Activated CD4-positive, alpha-beta T cell treated with anti-CD3 and anti-CD28 coated beads, Interleukin-2, amount 50 U/mL, for 24 hours (primary cell): ENCODE results near the gene ZGLP1.

Experiments
- DNase-seq, 2 donors: peaks; one replicate each; pipeline ENCODE4 v3.0.0-alpha.2; 2020; ENCODE audit warnings: low read depth in 1 of 2, low spot score in 1 of 2

Gene ZGLP1

DNA sequence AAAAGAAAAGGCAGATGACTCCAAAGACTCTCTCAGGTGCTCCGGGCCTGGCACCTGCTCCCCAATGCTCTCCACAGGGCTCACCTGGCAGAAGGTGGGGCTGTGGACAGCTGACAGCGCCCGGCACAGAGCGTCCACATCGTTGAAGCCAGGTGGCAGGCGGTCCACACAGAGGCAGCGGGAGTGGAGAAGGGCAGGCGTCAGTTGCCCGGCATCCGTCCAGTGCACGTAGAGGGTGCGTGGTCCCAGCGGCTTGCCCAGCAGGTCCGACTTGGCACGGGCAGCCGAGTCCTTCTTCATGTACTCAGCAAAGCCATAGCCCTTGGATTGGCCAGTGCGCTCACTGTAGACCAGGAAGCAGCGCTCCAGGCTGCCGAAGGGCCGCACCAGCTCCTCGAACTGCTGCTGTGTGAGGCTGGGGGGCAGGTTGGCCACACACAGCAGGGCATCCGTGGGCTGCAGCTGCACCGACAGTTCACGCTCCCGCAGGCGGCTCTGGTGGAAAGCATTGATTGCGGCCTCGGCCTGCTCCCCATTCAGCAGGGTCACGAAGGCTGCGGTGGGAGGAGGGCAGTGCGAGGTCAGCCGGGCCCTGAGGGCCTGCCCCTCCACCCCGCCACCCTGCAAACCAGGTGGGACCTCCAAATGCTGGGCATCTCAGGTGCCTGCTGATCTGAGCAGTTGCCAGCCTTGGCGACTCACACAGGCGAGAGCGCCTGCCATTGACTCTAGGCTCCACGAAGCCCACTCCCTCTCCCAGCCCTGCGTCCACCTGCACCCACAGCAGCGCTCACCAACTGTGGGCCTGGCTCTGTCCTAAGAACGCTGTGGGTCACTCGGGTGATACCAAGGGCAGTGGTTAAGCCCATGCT is 19.2 kb upstream of the ZGLP1 start:
- no peak for DNase-seq

DNA sequence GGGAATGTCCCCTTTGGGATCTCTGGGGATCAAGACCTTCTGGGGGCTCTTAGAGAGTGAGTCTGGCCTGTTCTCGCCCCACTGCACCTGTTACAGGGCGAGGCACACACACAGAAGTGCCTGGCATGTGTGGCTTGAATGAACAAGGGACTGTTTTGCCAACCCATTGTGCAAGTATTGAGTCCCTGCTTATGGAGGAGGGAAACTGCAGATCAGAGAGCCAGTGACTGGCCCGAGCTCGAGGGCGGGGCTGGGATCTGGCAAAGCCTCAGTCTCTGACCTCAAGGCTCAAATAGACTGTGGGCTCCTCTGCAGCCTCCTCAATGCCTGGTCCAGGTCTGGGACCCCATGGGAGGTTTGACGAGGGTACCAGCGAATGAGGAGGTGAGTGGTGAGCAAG is 18.2 kb upstream of the ZGLP1 start:
- no peak for DNase-seq

DNA sequence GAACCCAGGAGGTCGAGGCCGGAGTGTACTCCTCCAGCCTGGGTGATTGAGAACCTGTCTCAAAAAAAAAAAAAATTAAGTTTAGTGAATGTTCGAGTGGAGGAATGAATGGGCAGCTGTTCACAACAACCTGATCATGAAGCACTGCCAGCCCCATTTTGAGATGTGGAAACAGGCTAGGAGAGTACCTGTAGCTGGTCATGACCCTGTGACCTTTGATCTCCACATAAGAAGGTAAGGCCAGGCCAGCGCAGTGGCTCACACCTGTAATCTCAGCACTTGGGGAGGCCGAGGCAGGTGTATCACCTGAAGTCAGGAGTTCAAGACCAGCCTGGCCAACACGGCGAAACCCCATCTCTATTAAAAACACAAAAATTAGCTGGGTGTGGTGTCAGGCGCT is 16.1 kb upstream of the ZGLP1 start:
- DNase-seq, result no peak

DNA sequence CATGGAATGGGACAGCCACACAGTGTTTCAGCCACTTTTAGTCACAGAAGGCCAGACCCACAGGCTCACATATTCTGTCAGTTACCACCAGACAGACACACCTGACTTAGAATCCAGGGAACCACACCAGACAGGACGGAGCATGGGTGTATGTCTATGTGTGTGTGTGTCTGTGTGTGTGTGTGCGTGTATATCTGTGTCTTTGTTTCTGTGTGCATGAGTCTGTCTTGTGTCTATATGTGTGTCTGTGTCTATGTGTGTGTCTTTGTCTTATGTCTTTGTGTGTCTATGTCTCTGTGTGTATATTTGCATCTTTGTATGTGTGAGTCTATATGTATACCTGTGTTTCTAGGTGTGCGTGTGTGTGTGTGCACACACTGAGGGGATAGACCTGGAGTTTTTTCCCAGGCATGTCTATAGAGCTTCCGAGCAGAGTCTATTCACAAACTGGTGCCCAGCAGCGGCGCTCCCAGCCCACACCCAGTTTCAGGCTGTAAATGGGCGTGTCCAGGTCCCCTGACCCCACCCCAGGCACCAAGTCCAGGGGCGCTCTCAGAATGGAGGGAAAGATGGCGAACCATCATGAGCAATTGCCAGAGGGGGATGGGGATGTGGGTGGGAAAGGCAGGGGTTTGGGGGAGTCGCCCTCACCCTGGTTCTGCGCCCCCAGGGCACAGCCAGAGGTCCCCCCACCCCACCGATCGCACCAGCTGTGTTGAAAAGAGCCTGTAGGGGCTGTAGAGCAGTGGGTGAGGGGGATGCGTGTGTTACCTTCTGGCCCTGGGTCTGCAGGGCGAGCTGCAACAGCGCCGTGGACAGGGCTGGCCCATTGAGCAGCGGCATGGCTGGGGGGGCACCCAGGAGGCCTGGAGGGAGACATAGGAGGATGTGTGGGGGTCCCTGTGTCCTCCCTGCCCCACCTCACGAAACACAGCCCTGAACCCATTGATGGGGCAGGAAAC is 12.5 kb upstream of the ZGLP1 start:
- DNase-seq, result no peak

DNA sequence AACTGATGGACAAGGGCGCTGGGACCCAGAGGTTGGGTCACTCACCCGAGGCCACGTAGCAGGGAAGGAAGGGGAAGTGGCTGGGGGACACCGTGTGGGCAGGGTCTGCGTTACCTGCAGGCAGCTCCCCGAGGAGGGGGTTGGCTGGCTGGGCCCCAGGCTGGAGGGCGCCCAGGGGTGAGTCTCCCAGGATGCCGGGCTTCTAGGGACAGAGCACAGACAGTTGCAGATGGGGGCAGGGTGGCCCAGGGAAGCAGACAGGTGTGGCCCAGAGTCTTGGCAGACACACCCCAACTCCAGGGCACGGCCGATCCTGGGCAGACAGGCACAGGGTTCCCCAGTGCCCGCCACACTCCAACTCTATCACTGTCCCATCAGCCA is 11.8 kb upstream of the ZGLP1 start:
- no peak for DNase-seq

DNA sequence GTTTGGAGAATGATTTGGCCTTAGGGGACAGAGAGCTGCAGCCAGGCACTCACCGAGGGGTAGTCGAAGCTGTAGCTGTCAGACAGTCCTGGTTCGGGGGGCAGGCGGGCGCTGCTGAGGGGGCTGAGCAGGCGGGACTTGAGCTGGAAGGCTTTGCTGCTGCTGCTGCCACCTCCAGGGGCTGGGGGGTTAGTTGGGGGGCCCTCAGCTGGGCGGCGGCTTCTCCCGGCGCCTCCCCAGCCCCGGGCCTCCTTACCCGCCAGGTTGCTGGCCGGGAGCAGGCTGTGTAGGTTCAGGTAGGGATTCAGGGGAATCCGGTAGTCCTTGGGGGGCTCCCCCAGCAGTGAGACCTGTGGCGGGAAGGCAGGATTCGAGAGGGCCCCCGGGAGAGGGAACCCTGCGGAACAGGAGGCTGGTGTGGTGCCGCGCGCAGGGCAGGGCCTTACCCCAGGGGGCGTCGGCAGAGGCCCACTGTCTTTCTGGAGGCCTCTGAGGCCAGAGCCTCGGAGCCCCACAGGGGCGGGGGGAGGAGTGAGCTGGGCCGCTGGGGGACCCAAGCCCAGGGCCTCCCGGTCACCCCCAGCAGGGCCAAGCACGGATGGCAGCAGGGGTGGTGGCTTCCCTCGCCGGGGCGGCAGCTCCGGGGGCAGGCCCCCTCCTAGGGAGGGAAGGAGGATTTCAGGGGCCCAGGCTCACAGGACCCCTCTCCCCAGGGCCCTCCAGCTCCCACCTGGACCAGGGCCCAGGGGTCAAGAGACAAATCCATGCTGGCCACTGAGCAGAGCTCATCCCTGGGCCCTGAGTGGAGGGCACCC is 11.2 kb upstream of the ZGLP1 start:
- DNase-seq, result no peak

DNA sequence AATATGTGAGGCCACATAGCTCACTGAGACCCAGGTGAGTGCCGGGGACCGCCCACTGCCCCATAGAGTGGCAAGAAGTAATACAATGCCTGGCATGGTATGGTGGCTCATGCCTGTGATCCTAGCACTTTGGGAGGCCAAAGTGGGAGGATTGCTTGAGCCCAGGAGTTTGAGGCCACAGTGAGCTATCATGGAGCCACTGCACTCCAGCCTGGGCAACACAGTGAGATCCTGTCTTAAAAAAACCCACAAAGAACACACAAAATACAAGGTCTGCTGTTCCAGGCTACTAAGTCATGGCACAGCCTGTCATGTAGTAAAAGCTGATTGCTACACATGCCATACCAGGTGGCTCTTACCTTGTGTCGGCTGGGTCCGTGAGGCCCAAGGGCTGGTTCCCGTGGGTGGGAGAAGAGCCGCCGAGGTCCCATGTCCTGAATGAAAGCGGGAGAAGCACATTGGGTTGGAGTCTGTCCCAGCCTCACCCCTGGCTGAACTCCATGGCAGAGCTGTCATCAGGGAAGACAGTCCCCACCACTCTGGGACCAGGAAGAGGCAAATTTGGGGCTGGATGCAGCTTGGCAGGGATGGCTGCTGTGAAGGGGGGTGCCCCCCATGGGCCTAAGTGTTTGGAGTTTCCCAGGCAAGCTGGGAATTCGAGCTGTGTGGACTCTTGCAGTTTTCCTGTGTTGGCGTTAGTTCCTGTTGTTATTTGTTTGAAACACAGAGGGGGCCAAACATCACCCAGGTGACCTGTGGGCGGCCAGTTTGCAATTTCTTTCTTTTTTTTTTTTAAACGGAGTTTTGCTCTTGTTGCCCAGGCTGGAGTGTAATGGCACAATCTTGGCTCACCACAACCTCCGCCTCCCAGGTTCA is 9.4 kb upstream of the ZGLP1 start:
- no peak for DNase-seq

DNA sequence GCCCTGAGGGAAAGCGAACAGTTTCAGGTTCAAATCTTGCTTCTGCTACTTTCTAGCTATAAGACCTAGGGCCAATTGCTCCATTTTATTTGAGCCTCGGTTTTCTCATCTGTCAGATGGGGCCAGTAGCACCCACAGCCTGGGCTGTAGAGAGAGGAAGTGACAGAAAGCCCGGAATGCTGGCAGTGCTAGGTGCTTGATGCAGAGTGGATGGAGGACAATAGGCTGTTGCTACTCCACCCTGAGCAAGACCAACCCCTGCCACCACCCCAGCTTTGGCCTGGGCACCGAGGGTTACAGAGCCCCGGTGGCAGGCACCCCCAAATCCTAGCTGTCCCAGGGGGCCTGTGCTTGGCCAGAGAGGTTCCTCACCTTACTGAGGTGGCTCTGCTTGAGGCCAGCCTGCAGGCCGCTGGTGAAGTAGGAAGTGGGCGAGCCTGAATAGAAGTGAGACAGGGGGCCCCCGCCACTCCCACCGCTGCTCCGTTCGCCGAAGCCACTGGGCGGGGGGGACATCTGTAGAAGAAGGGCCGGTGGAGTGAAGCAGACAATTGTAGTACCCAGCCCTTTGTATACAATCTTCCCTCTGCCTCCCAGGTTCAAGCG is 8.3 kb upstream of the ZGLP1 start:
- DNase-seq, result no peak

DNA sequence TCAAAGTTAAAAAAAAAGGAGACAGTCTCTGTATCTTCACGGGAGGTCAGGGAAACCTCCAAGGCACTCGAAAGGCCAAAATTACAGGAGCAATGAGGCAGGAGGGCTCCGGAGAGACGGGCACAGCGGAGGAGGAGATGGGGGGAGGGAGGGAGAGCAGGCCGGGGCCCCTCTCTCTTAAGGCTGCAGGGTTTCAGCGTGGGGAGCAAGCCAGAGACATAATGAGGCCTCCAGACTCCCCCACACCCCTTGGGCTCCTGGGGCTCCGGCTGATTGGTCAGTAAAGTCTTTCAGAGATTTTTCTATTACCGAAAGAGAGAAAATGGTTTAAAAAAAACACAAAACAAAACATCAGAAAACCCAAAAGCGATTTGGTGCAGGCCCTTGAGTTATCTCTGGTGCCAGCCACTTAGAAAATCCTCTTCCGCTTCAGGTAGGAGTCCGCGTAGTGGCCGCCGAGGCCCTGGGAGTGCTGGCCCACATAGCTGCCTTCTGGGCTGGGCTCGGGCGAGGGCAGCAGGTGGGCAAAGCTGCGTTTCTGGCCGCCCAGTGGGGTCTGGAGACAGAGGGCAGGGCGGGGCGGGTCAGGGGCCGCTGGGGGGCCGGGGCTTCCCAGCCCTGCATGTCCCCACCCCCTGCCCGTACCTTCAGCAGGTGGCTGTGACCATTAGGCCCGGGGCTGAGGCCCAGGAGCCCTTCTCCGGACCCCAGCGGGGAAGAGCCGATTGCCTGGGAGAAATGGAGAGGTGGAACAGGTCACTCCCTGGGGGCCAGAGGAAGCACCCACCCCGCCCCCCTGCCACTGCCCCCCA is 7.6 kb upstream of the ZGLP1 start:
- DNase-seq, result no peak

DNA sequence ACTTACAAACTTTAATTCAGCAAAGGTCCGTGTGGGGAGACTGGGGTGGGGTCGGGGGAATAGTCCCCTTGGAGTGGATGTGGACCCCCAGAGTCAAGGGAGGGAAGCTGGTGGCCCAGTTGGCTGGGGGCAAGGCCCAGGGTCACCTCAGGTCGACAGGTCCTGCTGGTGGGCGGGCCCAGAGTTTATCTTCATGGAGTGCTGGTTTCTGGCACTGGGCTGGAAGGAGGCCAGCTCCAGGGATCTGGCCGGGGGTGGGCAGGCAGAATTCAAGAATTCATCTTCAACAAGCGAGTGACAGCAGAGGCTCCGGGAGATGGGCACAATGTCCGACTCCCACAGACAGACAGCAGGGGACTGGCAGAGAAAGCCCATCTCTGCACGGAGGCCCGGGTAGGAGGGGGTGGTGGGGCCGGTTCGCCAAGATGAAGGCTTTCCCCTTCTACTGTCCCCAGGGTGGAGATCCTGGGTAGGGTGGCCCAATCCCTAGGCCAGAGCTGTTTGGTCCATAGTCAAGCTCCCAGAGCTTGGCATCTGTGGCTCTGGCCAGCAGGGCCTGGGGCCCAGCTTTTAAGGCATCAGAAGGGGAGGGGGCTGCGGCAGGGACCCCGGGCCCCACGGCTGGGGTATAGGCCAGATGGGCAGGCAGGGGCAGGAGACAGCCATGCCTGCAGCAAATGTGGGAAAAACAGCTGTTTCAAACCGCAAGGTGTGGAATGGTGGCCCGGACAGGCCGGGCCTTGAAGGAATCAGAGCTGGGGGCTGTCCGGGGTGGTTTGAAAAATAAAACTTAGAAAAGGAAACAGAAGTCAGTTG is 6.8 kb upstream of the ZGLP1 start:
- no peak for DNase-seq

DNA sequence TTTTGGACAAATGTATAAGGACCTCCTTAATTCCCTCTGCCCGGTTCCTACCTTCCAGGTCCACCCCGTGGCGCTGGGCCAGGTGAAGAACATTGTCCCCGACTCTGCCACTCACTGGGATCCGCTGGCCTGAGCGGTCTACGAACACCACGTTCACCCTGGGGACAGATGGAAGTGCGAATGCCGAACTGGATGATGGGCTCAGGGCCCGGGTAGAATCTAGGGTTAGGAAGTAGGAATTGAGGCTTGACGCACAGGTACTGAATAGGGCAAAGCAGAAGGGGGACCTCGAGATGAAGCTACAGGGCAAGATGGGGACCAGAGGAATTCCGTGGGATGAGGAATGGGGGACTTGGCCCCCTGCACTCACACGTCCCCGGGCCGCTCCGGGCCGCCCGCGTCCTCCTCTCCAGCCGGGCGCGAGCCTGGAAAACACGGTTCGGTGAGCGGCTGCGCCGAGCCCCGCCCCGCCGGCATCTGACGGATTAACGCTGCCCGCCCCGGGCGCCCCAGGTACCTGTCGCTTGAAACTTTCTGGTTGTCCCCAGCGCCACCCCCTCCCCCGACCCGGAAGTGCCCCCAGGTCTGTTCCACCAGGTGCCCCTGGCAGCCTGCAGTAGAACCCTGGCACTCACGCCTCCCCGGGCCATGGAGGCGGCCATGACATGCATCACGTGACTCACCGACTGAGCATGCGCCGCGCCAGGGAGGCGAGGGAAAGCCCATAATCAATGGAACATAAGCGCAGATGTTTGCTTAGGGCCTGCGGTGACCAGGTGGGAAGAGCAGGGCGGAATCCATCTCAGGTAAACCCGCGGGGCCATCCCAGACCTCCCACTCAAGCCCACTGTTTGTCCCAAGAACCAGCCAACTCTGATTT is 6.0 kb upstream of the ZGLP1 start, which contains the start of gene FDX2:
FDX2 (minus strand) TSS at position 681 of the 880 bp plus-strand sequence; CDS start at position 662, 19 bp downstream.
- DNase-seq, result peak; percentile 85 to 89

DNA sequence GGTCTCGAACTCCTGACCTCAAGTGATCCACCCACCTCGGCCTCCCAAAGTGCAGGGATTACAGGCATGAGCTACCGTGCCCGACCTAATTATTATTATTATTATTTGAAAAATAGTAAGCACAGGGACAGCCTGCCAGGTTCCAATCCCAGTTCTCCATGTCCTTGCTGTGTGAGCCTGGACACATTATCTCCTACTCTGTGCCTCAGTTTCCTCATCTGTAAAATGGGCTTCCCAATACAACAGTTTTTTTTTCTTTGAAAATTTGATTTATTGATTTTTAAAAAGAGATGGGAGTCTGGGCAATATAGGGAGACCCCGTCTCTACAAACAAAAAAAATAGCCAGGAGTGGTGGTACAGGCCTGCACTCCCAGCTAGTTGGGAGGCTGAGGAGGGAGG is 3.3 kb downstream of the ZGLP1 start:
- DNase-seq, result no peak

DNA sequence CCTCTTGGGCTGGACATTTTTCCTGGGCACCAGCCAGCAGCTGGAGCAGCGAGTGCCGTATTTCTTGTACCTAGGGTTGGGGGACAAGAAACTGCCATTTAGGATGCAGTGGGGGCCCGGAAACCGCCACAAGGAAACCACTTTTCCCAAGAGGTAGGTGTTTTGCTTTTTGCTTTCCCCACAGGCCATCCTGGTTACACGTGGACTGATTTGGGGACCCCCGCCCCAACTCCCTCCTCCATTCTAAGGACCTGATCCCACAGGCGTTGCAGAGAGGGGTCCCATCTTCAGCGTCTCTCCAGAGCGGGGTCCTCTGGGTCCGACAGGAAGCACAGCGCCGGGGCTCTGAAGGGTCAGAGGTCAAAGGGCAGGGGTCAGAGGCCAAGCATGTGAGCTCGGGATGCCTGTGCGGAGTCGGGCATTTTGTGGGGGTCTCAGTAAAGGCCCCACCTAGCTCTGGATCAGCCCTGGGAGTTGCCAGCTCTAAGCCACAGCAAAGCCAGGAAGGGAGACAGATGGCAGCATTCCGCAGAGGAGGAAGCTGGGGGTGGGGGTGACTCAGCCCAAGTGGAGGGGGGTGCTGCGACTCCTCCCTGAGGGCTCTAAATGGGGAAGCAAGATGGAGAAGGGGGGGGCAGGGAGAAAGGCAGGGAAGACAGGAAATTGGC is 4.3 kb downstream of the ZGLP1 start:
- no peak for DNase-seq

DNA sequence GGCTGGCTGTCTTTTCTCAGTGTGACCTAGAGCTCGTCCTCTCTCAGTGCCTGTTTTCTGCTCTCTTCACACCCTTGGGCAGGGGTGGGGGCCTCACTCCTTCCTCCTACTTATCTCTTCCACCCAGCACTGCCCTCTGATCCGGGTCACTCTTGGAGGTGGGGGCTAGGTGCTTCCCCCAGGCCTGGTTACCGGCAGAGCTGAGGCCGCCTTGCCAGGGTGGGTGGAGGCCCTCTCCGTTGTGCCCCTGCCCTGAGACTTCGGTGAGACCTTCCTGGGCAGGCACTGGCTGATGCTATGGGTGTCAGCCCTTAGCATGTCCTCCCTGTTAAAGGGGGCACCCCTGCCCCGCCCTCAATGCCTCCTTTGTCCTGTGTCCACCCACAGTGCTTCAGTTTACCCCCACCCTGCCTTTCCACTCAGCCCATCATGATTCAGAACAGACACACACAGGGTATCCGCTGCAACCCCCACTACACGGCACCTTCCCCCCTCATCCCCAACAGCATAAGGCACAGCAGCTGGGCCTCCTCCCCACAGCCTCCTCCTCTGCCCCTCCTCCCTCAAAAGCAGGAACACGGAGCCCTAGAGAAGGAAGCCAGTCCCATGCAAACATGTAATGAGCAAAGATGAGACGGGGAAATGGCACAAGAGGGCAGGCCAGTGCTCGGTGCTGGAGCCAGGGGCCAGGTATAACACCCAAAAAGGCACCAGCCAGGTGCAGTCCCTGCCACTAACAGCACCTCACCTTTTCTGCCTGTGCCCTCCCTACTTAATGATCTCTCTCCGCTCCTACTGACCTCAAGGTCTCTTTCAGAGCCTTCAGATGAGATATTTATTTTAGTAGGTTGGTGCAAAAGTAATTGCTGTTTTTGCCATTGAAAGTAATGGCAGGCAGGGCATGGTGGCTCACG is 9.8 kb downstream of the ZGLP1 start:
- DNase-seq, result no peak

DNA sequence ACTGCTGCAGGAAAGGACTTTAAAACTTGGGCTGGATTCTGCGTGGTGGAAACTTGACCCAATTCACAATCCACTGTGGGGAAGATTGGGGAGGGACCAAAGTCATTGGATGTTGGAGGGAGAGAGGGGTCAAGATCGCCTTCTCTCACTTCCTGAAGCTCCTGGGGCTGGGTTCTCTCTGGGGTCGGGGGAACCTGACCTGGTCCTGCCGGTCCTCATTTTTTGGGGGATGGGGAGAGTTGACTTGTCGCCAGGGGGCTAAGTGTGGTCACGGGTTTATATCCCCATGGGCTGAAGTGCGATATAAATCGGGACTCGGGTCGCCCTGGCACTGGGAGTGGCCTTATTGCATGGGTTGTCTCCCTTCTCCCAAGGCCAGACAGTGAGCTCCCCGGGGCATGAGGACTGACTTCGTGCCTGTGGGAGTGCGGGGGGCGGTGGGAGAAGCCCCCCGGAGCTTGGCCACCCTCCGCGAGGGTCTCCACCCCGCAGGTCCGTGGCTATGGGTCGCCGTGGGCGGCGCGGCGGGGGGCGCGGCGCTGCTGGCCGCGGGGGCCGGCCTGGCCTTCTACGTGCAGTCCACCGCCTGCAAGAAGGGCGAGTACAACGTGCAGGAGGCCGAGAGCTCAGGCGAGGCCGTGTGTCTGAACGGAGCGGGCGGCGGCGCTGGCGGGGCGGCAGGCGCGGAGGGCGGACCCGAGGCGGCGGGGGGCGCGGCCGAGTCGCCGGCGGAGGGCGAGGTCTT is 13.6 kb downstream of the ZGLP1 start:
- no peak for DNase-seq
